Measurements from ENCODE around the gene TMEM185B.

TMEM185B gene

GRCh38 chr2:120219291-120219690, 3.9 kb downstream of the TMEM185B start:
- Histone ChIP-seq H3K9me3 (ENCODE audit: control insufficient read depth in 1 of 2, low read length in 2 of 2) (peaks cover 0 to 4% of the 10 kb centered on the region in 2 donors), H3K27me3 (ENCODE audit: low read depth, low read length) (no peaks in the 10 kb centered on the region), H3K4me1 (ENCODE audit: control insufficient read depth in 1 of 2, insufficient read depth in 2 of 2, low read length in 2 of 2) (peaks cover 4 to 16% of the 10 kb centered on the region in 2 donors), H3K27ac (ENCODE audit: low read length) (no peak overlapping the region), H3K4me3 (ENCODE audit: low read depth in 1 of 2, low read length in 2 of 2) (no peak overlapping the region), H3K36me3 (ENCODE audit: control insufficient read depth in 1 of 2, insufficient read depth in 2 of 2, low read length in 2 of 2) (peaks cover 10 to 22% of the 10 kb centered on the region in 2 donors)

- Histone ChIP-seq H3K36me3 (ENCODE audit: control insufficient read depth in 1 of 2, insufficient read depth in 2 of 2, low read length in 2 of 2) (peaks cover 10 to 22% of the 10 kb centered on the region in 2 donors), H3K27ac (ENCODE audit: low read length) (no peak overlapping the region), H3K9me3 (ENCODE audit: control insufficient read depth in 1 of 2, low read length in 2 of 2) (peaks cover 0 to 4% of the 10 kb centered on the region in 2 donors)
Measured at GRCh38 chr2:120218181-120218580, 5.0 kb downstream of the TMEM185B start.

GRCh38 chr2:120210270-120210693, 12.9 kb downstream of the TMEM185B start:
- Histone ChIP-seq H3K4me1 (ENCODE audit: control insufficient read depth in 1 of 2, insufficient read depth in 2 of 2, low read length in 2 of 2) (no peaks in the 10 kb centered on the region), H3K27me3 (ENCODE audit: low read depth, low read length) (no peaks in the 10 kb centered on the region), H3K4me3 (ENCODE audit: low read depth in 1 of 2, low read length in 2 of 2) (no peak overlapping the region), H3K27ac (ENCODE audit: low read length) (no peak overlapping the region), H3K9me3 (ENCODE audit: control insufficient read depth in 1 of 2, low read length in 2 of 2) (no peaks in the 10 kb centered on the region), H3K36me3 (ENCODE audit: control insufficient read depth in 1 of 2, insufficient read depth in 2 of 2, low read length in 2 of 2) (no peaks in the 10 kb centered on the region)

More at GRCh38 chr2:120218181-120218580, 5.0 kb downstream of the TMEM185B start:
- no peaks in the 10 kb centered on the region for H3K27me3 ChIP-seq (ENCODE audit: low read depth, low read length)
- peaks cover 4 to 16% of the 10 kb centered on the region in 2 donors for H3K4me1 ChIP-seq (ENCODE audit: control insufficient read depth in 1 of 2, insufficient read depth in 2 of 2, low read length in 2 of 2)
- H3K4me3 ChIP-seq (ENCODE audit: low read depth in 1 of 2, low read length in 2 of 2) = no peak overlapping the region

GRCh38 chr2:120209427-120210269, 13.6 kb downstream of the TMEM185B start:
- Histone ChIP-seq H3K27ac (ENCODE audit: low read length) (no peak overlapping the region), H3K4me3 (ENCODE audit: low read depth in 1 of 2, low read length in 2 of 2) (no peak overlapping the region), H3K36me3 (ENCODE audit: control insufficient read depth in 1 of 2, insufficient read depth in 2 of 2, low read length in 2 of 2) (no peaks in the 10 kb centered on the region), H3K9me3 (ENCODE audit: control insufficient read depth in 1 of 2, low read length in 2 of 2) (no peaks in the 10 kb centered on the region), H3K4me1 (ENCODE audit: control insufficient read depth in 1 of 2, insufficient read depth in 2 of 2, low read length in 2 of 2) (no peaks in the 10 kb centered on the region), H3K27me3 (ENCODE audit: low read depth, low read length) (no peaks in the 10 kb centered on the region)

- Histone ChIP-seq H3K27ac (ENCODE audit: low read length) (no peak overlapping the region), H3K4me3 (ENCODE audit: low read depth in 1 of 2, low read length in 2 of 2) (no peak overlapping the region), H3K27me3 (ENCODE audit: low read depth, low read length) (no peaks in the 10 kb centered on the region), H3K9me3 (ENCODE audit: control insufficient read depth in 1 of 2, low read length in 2 of 2) (no peaks in the 10 kb centered on the region), H3K36me3 (ENCODE audit: control insufficient read depth in 1 of 2, insufficient read depth in 2 of 2, low read length in 2 of 2) (no peaks in the 10 kb centered on the region), H3K4me1 (ENCODE audit: control insufficient read depth in 1 of 2, insufficient read depth in 2 of 2, low read length in 2 of 2) (peaks cover 0 to 1% of the 10 kb centered on the region in 2 donors)
Measured at GRCh38 chr2:120208381-120209353, 14.5 kb downstream of the TMEM185B start.

- H3K36me3 ChIP-seq (ENCODE audit: control insufficient read depth in 1 of 2, insufficient read depth in 2 of 2, low read length in 2 of 2) = no peaks in the 10 kb centered on the region
- H3K9me3 ChIP-seq (ENCODE audit: control insufficient read depth in 1 of 2, low read length in 2 of 2) = no peaks in the 10 kb centered on the region
- H3K27me3 ChIP-seq (ENCODE audit: low read depth, low read length) = no peaks in the 10 kb centered on the region
- H3K4me3 ChIP-seq (ENCODE audit: low read depth in 1 of 2, low read length in 2 of 2) = no peak overlapping the region
- H3K4me1 ChIP-seq (ENCODE audit: control insufficient read depth in 1 of 2, insufficient read depth in 2 of 2, low read length in 2 of 2) = peaks cover 6 to 8% of the 10 kb centered on the region in 2 donors
- H3K27ac ChIP-seq (ENCODE audit: low read length) = no peak overlapping the region
Measured at GRCh38 chr2:120206022-120206581, 17.1 kb downstream of the TMEM185B start.

- Histone ChIP-seq H3K27me3 (ENCODE audit: low read depth, low read length) (no peaks in the 10 kb centered on the region), H3K27ac (ENCODE audit: low read length) (no peak overlapping the region), H3K4me3 (ENCODE audit: low read depth in 1 of 2, low read length in 2 of 2) (no peak overlapping the region), H3K4me1 (ENCODE audit: control insufficient read depth in 1 of 2, insufficient read depth in 2 of 2, low read length in 2 of 2) (peaks cover 6 to 8% of the 10 kb centered on the region in 2 donors), H3K9me3 (ENCODE audit: control insufficient read depth in 1 of 2, low read length in 2 of 2) (no peaks in the 10 kb centered on the region), H3K36me3 (ENCODE audit: control insufficient read depth in 1 of 2, insufficient read depth in 2 of 2, low read length in 2 of 2) (no peaks in the 10 kb centered on the region)
Measured at GRCh38 chr2:120204945-120205670, 18.1 kb downstream of the TMEM185B start.

GRCh38 chr2:120204417-120204816, 18.8 kb downstream of the TMEM185B start:
- Histone ChIP-seq H3K27ac (ENCODE audit: low read length) (no peak overlapping the region), H3K36me3 (ENCODE audit: control insufficient read depth in 1 of 2, insufficient read depth in 2 of 2, low read length in 2 of 2) (no peaks in the 10 kb centered on the region), H3K4me1 (ENCODE audit: control insufficient read depth in 1 of 2, insufficient read depth in 2 of 2, low read length in 2 of 2) (peaks cover 6 to 8% of the 10 kb centered on the region in 2 donors), H3K27me3 (ENCODE audit: low read depth, low read length) (no peaks in the 10 kb centered on the region), H3K4me3 (ENCODE audit: low read depth in 1 of 2, low read length in 2 of 2) (no peak overlapping the region), H3K9me3 (ENCODE audit: control insufficient read depth in 1 of 2, low read length in 2 of 2) (no peaks in the 10 kb centered on the region)

GRCh38 chr2:120204022-120204405, 19.2 kb downstream of the TMEM185B start:
- peaks cover 6 to 8% of the 10 kb centered on the region in 2 donors for H3K4me1 ChIP-seq (ENCODE audit: control insufficient read depth in 1 of 2, insufficient read depth in 2 of 2, low read length in 2 of 2)
- no peaks in the 10 kb centered on the region for H3K27me3 ChIP-seq (ENCODE audit: low read depth, low read length)
- H3K4me3 ChIP-seq (ENCODE audit: low read depth in 1 of 2, low read length in 2 of 2) = no peak overlapping the region
- peaks cover 0 to under 1% of the 10 kb centered on the region in 2 donors for H3K9me3 ChIP-seq (ENCODE audit: control insufficient read depth in 1 of 2, low read length in 2 of 2)
- H3K27ac ChIP-seq (ENCODE audit: low read length) = no peak overlapping the region
- no peaks in the 10 kb centered on the region for H3K36me3 ChIP-seq (ENCODE audit: control insufficient read depth in 1 of 2, insufficient read depth in 2 of 2, low read length in 2 of 2)

- Histone ChIP-seq H3K36me3 (ENCODE audit: control insufficient read depth in 1 of 2, insufficient read depth in 2 of 2, low read length in 2 of 2) (no peaks in the 10 kb centered on the region), H3K27me3 (ENCODE audit: low read depth, low read length) (no peaks in the 10 kb centered on the region), H3K4me1 (ENCODE audit: control insufficient read depth in 1 of 2, insufficient read depth in 2 of 2, low read length in 2 of 2) (peaks cover 6 to 8% of the 10 kb centered on the region in 2 donors), H3K9me3 (ENCODE audit: control insufficient read depth in 1 of 2, low read length in 2 of 2) (peaks cover 0 to 4% of the 10 kb centered on the region in 2 donors), H3K27ac (ENCODE audit: low read length) (no peak overlapping the region), H3K4me3 (ENCODE audit: low read depth in 1 of 2, low read length in 2 of 2) (no peak overlapping the region)
Measured at GRCh38 chr2:120203251-120204021, 19.8 kb downstream of the TMEM185B start.
